NOMO-1 treated with dmso at 0.1 percent for 144 hours (cell line): ENCODE data around the gene PCDH1.
"Not testable (repeated sequence)": the region's sequence is repeated elsewhere in the genome, so short reads cannot be mapped to it uniquely, and the experiment has no call there.

ENCODE experiments used
- DNase-seq: peaks from one replicate; lab custom pipeline; 2025; ENCODE audit not compliant: unreplicated experiment; lab: John Stamatoyannopoulos, UW

The PCDH1 gene

GRCh38 chr5:141838326-141839014 lies 39.7 kb downstream of the PCDH1 start:
- no peak for DNase-seq

- no peak for DNase-seq
Measured at GRCh38 chr5:141835928-141836670, 42.1 kb downstream of the PCDH1 start.

GRCh38 chr5:141834331-141834730 lies 43.9 kb downstream of the PCDH1 start:
- no peak for DNase-seq

GRCh38 chr5:141832131-141832530 lies 46.1 kb downstream of the PCDH1 start:
- no peak for DNase-seq

GRCh38 chr5:141828162-141828561 lies 50.0 kb downstream of the PCDH1 start:
- no peak for DNase-seq

- DNase-seq: no peak
Measured at GRCh38 chr5:141826674-141827073, 51.5 kb downstream of the PCDH1 start.

GRCh38 chr5:141825791-141826560 lies 52.2 kb downstream of the PCDH1 start:
- no peak for DNase-seq

GRCh38 chr5:141825241-141825671 lies 53.0 kb downstream of the PCDH1 start:
- no peak for DNase-seq

- no peak for DNase-seq
Measured at GRCh38 chr5:141824717-141825116, 53.5 kb downstream of the PCDH1 start.

- DNase-seq: no peak
Measured at GRCh38 chr5:141823056-141823455, 55.2 kb downstream of the PCDH1 start.

GRCh38 chr5:141822144-141822543 lies 56.1 kb downstream of the PCDH1 start:
- no peak for DNase-seq

- DNase-seq: no peak
Measured at GRCh38 chr5:141821430-141821925, 56.7 kb downstream of the PCDH1 start.

- not testable (repeated sequence) for DNase-seq
Measured at GRCh38 chr5:141820686-141821085, 57.5 kb downstream of the PCDH1 start.

GRCh38 chr5:141817631-141818030 lies 60.6 kb downstream of the PCDH1 start:
- no peak for DNase-seq

- no peak for DNase-seq
Measured at GRCh38 chr5:141816598-141817399, 61.4 kb downstream of the PCDH1 start.

- DNase-seq: no peak
Measured at GRCh38 chr5:141815796-141816180, 62.4 kb downstream of the PCDH1 start.

- DNase-seq: no peak
Measured at GRCh38 chr5:141815051-141815795, 63.0 kb downstream of the PCDH1 start.

GRCh38 chr5:141814064-141814964 lies 63.9 kb downstream of the PCDH1 start:
- DNase-seq: no peak

- DNase-seq: no peak
Measured at GRCh38 chr5:141812512-141812911, 65.7 kb downstream of the PCDH1 start.
